Gastrocnemius medialis (tissue), 4 donors: Measurements from ENCODE around the gene DMRT3.

Experiments
- POLR2A ChIP-seq, 2 donors: fragments of 450-650 bp; IDR thresholded peaks; one replicate each; pipeline ENCODE4 v1.6.1; 2017; ENCODE audit warnings: antibody characterized with exemption in 2 of 2, mild to moderate bottlenecking in 2 of 2, moderate library complexity in 2 of 2
- TF ChIP-seq, protein P1 (sequence below), 5 experiments: fragments of 450-650 bp in 3 of 5; fragments of 200-600 bp in 2 of 5; sonication (generic) in 2 of 5; IDR thresholded peaks in 4 of 5; conservative IDR thresholded peaks in 1 of 5; 1 replicate in 4 of 5; 2 replicates in 1 of 5; pipeline ENCODE4 v1.5.1; 2016 to 2019; ENCODE audit warnings: antibody characterized with exemption in 5 of 5, mild to moderate bottlenecking in 3 of 5, moderate library complexity in 3 of 5

- TF ChIP-seq, protein P1, sequence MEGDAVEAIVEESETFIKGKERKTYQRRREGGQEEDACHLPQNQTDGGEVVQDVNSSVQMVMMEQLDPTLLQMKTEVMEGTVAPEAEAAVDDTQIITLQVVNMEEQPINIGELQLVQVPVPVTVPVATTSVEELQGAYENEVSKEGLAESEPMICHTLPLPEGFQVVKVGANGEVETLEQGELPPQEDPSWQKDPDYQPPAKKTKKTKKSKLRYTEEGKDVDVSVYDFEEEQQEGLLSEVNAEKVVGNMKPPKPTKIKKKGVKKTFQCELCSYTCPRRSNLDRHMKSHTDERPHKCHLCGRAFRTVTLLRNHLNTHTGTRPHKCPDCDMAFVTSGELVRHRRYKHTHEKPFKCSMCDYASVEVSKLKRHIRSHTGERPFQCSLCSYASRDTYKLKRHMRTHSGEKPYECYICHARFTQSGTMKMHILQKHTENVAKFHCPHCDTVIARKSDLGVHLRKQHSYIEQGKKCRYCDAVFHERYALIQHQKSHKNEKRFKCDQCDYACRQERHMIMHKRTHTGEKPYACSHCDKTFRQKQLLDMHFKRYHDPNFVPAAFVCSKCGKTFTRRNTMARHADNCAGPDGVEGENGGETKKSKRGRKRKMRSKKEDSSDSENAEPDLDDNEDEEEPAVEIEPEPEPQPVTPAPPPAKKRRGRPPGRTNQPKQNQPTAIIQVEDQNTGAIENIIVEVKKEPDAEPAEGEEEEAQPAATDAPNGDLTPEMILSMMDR (IDR thresholded peaks at IDR 0.05 in 4 of 5, conservative IDR thresholded peaks at IDR 0.05 in 1 of 5): no peak
- no peak for TF ChIP-seq POLR2A (IDR thresholded peaks at IDR 0.05)
These were observed 735 bp downstream of the DMRT3 start for GRCh38 chr9:976943-977837.
